A673 (cell line): Measurements from ENCODE around the gene FUZ. TPM values are rescaled to one million over a fixed set of nuclear protein-coding genes. Genes with fewer than 3 reads are reported as not detected.
A peak's percentile ranks its signal among the peaks of the same experiment; 100 is the strongest.

Source experiments
- BruUV-seq: library from RNA; stranded (reverse); fragments of 400-500 nt; replicated peaks from 2 replicates; lab custom pipeline; 2021; lab: Mats Ljungman, UMichigan
- CTCF ChIA-PET: fragments of 300-600 bp; sonication (Branson Sonifier 250); formaldehyde crosslinking; loops from one replicate; lab custom pipeline; 2022; ENCODE audit warnings: antibody characterized with exemption; lab: Charles Lee
- POLR2A ChIA-PET: fragments of 300-600 bp; sonication (Branson Sonifier 250); formaldehyde crosslinking; loops from one replicate; lab custom pipeline; 2022; ENCODE audit warnings: antibody characterized with exemption; ENCODE audit not compliant: low non-redundant PET; lab: Charles Lee
- DNase-seq: peaks from one replicate; pipeline ENCODE4 v3.0.0-alpha.2; 2015; ENCODE audit warnings: low spot score
- H3K27ac ChIP-seq: fragments of 200-600 bp; sonication (generic); 2 replicates; pipeline ENCODE4 v1.5.1; 2016; ENCODE audit warnings: mixed run types, low read depth, mild to moderate bottlenecking, mixed read lengths, antibody characterized with exemption, low read length; ENCODE audit not compliant: poor library complexity, severe bottlenecking
- H3K27me3 ChIP-seq: fragments of 200-600 bp; sonication (generic); replicated peaks from 2 replicates; pipeline ENCODE4 v1.6.1; 2017; ENCODE audit warnings: mixed run types, low read depth, mild to moderate bottlenecking, mixed read lengths, antibody characterized with exemption, low read length; ENCODE audit not compliant: insufficient read depth, poor library complexity
- H3K36me3 ChIP-seq: fragments of 200-600 bp; sonication (generic); 2 replicates; pipeline ENCODE4 v1.6.1; 2016; ENCODE audit warnings: mixed run types, mild to moderate bottlenecking, mixed read lengths, antibody characterized with exemption, low read length; ENCODE audit not compliant: insufficient read depth, poor library complexity, severe bottlenecking
- H3K4me1 ChIP-seq: fragments of 200-600 bp; sonication (generic); 2 replicates; pipeline ENCODE4 v1.6.1; 2017; ENCODE audit warnings: mixed run types, mild to moderate bottlenecking, mixed read lengths, antibody characterized with exemption, low read length; ENCODE audit not compliant: insufficient read depth, poor library complexity, severe bottlenecking
- H3K4me3 ChIP-seq: fragments of 200-600 bp; sonication (generic); 2 replicates; pipeline ENCODE4 v1.5.1; 2016; ENCODE audit warnings: low read depth, mixed run types, mild to moderate bottlenecking, mixed read lengths, low read length; ENCODE audit not compliant: poor library complexity, severe bottlenecking
- H3K9me3 ChIP-seq: fragments of 200-600 bp; sonication (generic); 2 replicates; pipeline ENCODE4 v1.6.1; 2016; ENCODE audit warnings: mixed run types, low read depth, mild to moderate bottlenecking, mixed read lengths, antibody characterized with exemption, low read length; ENCODE audit not compliant: poor library complexity, severe bottlenecking
- CTCF ChIP-seq: fragments of 300-800, 200-600 bp; sonication (generic); conservative IDR thresholded peaks from 2 replicates; pipeline ENCODE4 v1.5.1; 2017; ENCODE audit warnings: low read depth, mild to moderate bottlenecking, antibody characterized with exemption, low read length, moderate library complexity, mixed read lengths
- EZH2 ChIP-seq: fragments of 200-600 bp; sonication (generic); IDR thresholded peaks from 2 replicates; pipeline ENCODE4 v1.6.1; 2017; ENCODE audit warnings: borderline replicate concordance, low read depth, mild to moderate bottlenecking, mixed read lengths, antibody characterized with exemption, low read length; ENCODE audit not compliant: poor library complexity, severe bottlenecking
- intact Hi-C: fragments of 100-400 bp; cut with micrococcal nuclease; formaldehyde crosslinking; loops from one replicate; pipeline ENCODE4 v1.10.0; 2022; ENCODE audit not compliant: unreplicated experiment
- total RNA-seq: library from RNA; stranded (reverse); gene quantifications from 2 replicates; pipeline ENCODE4 v1.2.3, GENCODE V29; 2021

Gene FUZ
- total RNA-seq, 1 experiment from 2014 or later = 53.0 TPM

GRCh38 chr19:49801966-49802661, 11.0 kb downstream of the FUZ start:
- ChIA-PET POLR2A (interaction anchor here (0.7 kb wide), 1 partner anchor 9 kb away, joined by 4 read pairs; no protein-coding TSS in a partner anchor), CTCF (no interaction called here)
- TF ChIP-seq EZH2 (no peak), CTCF (peak; percentile 42; the same call in 1 of the 2 replicates)
- peak; percentile 92 for DNase-seq
- Histone ChIP-seq H3K9me3 (no peaks in the 10 kb centered on the region), H3K27ac (peak overlapping the region; percentile 57), H3K36me3 (peaks cover 24% of the 10 kb centered on the region), H3K4me3 (peak overlapping the region; percentile 35), H3K4me1 (peaks cover 9% of the 10 kb centered on the region), H3K27me3 (no peaks in the 10 kb centered on the region)
- no TSS peak for BruUV-seq
- intact Hi-C loops = no loop called here

- Histone ChIP-seq H3K9me3 (no peaks in the 10 kb centered on the region), H3K27me3 (no peaks in the 10 kb centered on the region), H3K4me1 (peaks cover 9% of the 10 kb centered on the region), H3K36me3 (peaks cover 20% of the 10 kb centered on the region), H3K4me3 (peak overlapping the region; percentile 35), H3K27ac (peak overlapping the region; percentile 57)
- no TSS peak for BruUV-seq
- POLR2A ChIA-PET = no interaction called here
- TF ChIP-seq CTCF (no peak), EZH2 (no peak)
- CTCF ChIA-PET = no interaction called here
- no peak for DNase-seq
- intact Hi-C loops = no loop called here
Measured at GRCh38 chr19:49801401-49801888, 11.6 kb downstream of the FUZ start.

- BruUV-seq = no TSS peak
- POLR2A ChIA-PET = no interaction called here
- TF ChIP-seq EZH2 (no peak), CTCF (no peak)
- no peak overlapping the region for H3K27ac ChIP-seq
- H3K4me1 ChIP-seq = peaks cover 9% of the 10 kb centered on the region
- no peaks in the 10 kb centered on the region for H3K27me3 ChIP-seq
- H3K4me3 ChIP-seq = no peak overlapping the region
- no peaks in the 10 kb centered on the region for H3K9me3 ChIP-seq
- CTCF ChIA-PET = interaction anchor here (0.6 kb wide), 1 partner anchor 50 kb away, joined by 3 read pairs; no protein-coding TSS in a partner anchor
- no peak for DNase-seq
- peaks cover 22% of the 10 kb centered on the region for H3K36me3 ChIP-seq
- intact Hi-C loops = no loop called here
Measured at GRCh38 chr19:49800771-49801170, 12.3 kb downstream of the FUZ start.
